IPS-20b (cell line): ENCODE measurements around the gene CNNM1.

ENCODE experiments used
- H3K27ac ChIP-seq: one replicate; pipeline ENCODE4 v1.5.1; 2013; ENCODE audit warnings: low read length
- H3K27me3 ChIP-seq: 2 replicates; pipeline ENCODE4 v1.6.1; 2013; ENCODE audit warnings: mild to moderate bottlenecking, low read length, inconsistent platforms; ENCODE audit not compliant: insufficient read depth
- H3K36me3 ChIP-seq: 2 replicates; pipeline ENCODE4 v1.6.1; 2013; ENCODE audit warnings: low read depth, mild to moderate bottlenecking, inconsistent platforms, low read length, moderate library complexity; ENCODE audit not compliant: insufficient read depth
- H3K4me1 ChIP-seq: 2 replicates; pipeline ENCODE4 v1.6.1; 2013; ENCODE audit warnings: mild to moderate bottlenecking, control low read depth, inconsistent platforms, low read length, moderate library complexity; ENCODE audit not compliant: insufficient read depth
- H3K4me3 ChIP-seq: 2 replicates; pipeline ENCODE4 v1.5.1; 2013; ENCODE audit warnings: mild to moderate bottlenecking, low read length, inconsistent platforms
- H3K9ac ChIP-seq: 2 replicates; pipeline ENCODE4 v1.6.1; 2013; ENCODE audit warnings: low read depth, mild to moderate bottlenecking, inconsistent platforms, low read length, moderate library complexity
- H3K9me3 ChIP-seq: 2 replicates; pipeline ENCODE4 v1.6.1; 2013; ENCODE audit warnings: mild to moderate bottlenecking, low read depth, low read length, inconsistent platforms; ENCODE audit not compliant: insufficient read depth

CNNM1 gene

DNA sequence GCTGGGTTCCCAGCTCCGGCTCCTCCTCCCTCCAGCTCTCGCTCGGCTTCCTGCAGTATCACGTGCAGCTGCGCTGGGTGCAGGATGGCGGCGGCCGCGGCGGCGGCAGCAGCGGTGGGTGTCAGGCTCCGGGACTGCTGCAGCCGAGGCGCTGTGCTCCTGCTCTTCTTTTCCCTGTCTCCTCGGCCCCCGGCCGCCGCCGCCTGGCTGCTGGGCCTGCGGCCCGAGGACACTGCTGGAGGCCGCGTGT lies at the start of gene CNNM1:
TSS of gene CNNM1 (plus strand) at position 53 of the 250 bp plus-strand sequence. CDS start at position 85, 32 bp downstream.
- H3K4me3 ChIP-seq = peak within 1 kb of the TSS; percentile 64
- no peak within 1 kb of the TSS for H3K27ac ChIP-seq
- H3K27me3 ChIP-seq = peaks cover 56% of the 10 kb centered on the region
- no peak within 1 kb of the TSS for H3K9ac ChIP-seq
- H3K9me3 ChIP-seq = no peaks in the 10 kb centered on the region
- no peaks in the 10 kb centered on the region for H3K4me1 ChIP-seq
- no peaks in the 10 kb centered on the region for H3K36me3 ChIP-seq

DNA sequence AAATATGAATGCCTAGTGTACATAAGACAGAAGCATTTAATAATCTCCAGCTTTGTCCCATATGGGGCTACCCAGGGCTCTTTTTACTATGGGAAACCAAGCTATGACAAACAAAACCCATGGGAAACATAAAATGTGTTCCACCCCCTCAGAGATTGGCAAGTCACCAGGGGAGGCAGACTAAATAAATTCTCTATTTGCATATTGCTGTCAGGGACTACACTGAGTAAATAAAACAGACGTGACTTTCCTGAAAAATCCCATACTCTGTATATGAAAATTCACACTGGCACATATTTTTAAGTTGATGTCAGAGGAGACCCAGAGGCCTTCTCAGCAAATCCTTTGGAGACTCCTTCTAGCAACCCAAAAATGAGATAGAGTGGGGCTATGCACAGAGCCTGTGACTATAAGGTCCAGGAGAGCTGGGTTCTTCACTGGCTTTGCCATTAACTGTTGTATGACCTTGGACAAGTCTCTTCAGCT lies 49.5 kb upstream of the CNNM1 start:
- Histone ChIP-seq H3K9me3 (peaks cover 9% of the 10 kb centered on the region), H3K4me3 (no peak overlapping the region), H3K36me3 (no peaks in the 10 kb centered on the region), H3K27ac (no peak overlapping the region), H3K9ac (no peak overlapping the region), H3K4me1 (peaks cover 3% of the 10 kb centered on the region; the same call in 1 of the 2 replicates), H3K27me3 (no peaks in the 10 kb centered on the region)

DNA sequence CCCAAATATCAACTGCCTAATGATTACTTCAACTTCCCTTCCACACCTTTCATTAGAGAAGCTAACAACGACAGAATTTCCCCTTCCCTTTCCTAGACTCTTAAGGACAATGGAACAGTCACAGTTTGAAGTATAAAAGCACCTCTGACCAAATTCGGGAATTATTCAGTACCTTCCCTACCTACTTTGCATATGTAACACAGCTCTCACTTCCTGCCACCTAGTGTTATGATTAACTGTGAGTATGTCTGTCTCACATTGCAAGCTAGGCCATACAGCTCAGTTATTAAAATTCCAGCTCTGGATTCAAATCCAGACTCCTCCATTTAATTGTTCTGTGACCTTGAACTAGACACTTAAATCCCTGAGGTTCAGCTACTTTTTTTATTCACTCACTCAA lies 48.7 kb upstream of the CNNM1 start:
- Histone ChIP-seq H3K4me3 (no peak overlapping the region), H3K4me1 (peaks cover 3% of the 10 kb centered on the region; the same call in 1 of the 2 replicates), H3K36me3 (no peaks in the 10 kb centered on the region), H3K9ac (no peak overlapping the region), H3K27ac (no peak overlapping the region), H3K27me3 (no peaks in the 10 kb centered on the region), H3K9me3 (peaks cover 9% of the 10 kb centered on the region)

DNA sequence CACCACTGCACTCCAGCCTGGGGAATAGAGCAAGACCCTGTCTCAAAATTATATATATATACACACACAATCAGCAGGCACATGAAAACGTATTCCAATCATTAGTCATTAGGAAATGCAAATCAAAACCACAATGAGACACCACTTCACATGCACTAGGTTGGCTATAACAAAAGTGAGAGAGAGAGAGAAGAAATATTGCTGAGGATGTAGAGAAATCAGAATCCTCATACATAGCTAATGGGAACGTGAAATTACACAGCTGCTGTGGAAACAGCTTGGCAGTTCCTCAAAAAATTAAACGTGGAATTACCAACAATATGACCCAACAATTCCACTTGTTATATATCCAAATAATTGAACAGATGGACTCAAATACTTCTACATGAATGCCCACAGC lies 43.3 kb upstream of the CNNM1 start:
- H3K36me3 ChIP-seq = no peaks in the 10 kb centered on the region
- H3K4me3 ChIP-seq = no peak overlapping the region
- peaks cover 9% of the 10 kb centered on the region for H3K9me3 ChIP-seq
- no peak overlapping the region for H3K27ac ChIP-seq
- no peak overlapping the region for H3K9ac ChIP-seq
- H3K4me1 ChIP-seq = no peaks in the 10 kb centered on the region
- no peaks in the 10 kb centered on the region for H3K27me3 ChIP-seq

DNA sequence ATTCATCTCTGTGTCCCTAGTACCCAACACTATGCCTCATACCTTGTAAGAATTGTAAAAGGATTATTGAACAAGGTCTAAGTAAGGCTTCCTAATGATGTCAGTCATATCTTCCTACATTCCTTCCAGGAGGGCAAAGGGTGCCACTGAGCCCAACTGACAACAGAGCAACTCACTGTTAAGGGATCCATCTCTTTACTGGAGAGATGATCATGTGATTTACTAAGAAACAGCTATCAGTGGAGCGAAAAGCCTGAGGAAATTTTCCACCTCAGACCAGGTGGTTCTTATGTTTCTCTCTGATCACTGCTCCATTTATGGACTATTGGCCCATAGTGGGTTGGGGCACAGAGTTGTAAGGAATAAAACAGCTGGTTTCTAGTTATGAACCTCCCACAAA lies 38.9 kb upstream of the CNNM1 start:
- no peaks in the 10 kb centered on the region for H3K4me1 ChIP-seq
- H3K27me3 ChIP-seq = no peaks in the 10 kb centered on the region
- no peaks in the 10 kb centered on the region for H3K36me3 ChIP-seq
- no peaks in the 10 kb centered on the region for H3K9me3 ChIP-seq
- H3K27ac ChIP-seq = no peak overlapping the region
- H3K9ac ChIP-seq = no peak overlapping the region
- no peak overlapping the region for H3K4me3 ChIP-seq

DNA sequence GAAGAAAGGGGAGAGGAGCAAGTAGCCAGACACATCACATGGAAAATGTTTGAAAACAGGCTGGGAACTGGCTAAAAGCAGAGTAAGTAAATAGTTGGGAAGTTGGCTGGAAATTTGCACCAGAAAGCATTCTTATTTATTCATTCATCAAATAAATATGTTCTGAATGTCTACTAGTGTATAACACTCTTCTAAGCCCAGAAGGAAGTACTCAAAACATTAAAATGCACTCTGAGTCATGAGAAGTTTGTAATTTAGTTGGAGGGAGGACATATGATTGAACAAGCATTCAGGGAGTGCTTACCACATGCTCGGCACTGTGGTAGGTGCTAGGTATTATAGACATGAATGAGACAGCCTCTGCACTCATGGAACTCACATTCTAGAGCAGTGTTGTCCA lies 37.0 kb upstream of the CNNM1 start:
- Histone ChIP-seq H3K9me3 (no peaks in the 10 kb centered on the region), H3K4me3 (no peak overlapping the region), H3K4me1 (no peaks in the 10 kb centered on the region), H3K27me3 (no peaks in the 10 kb centered on the region), H3K36me3 (no peaks in the 10 kb centered on the region), H3K9ac (no peak overlapping the region), H3K27ac (no peak overlapping the region)

DNA sequence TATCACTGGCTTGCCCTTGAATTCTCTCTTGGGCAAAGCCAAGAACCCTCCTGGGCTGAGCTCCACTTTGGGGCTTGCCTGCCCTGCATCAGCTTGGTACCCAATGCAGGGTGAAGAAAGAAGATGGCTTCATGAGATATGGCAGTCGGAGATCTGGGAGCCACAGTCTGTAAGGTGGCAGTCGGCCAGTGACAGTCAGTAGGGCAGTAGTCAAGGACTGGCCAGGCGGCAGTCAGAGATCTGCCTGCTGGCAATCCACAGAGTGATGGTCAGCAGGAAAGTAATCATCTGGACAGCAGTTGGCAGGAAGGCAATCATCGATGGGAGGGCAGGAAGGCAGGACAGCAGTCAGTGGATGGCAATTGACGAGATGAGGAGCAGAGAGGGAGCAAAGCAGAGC lies 32.6 kb upstream of the CNNM1 start:
- Histone ChIP-seq H3K9ac (no peak overlapping the region), H3K4me3 (no peak overlapping the region), H3K4me1 (no peaks in the 10 kb centered on the region), H3K9me3 (no peaks in the 10 kb centered on the region), H3K36me3 (no peaks in the 10 kb centered on the region), H3K27ac (no peak overlapping the region), H3K27me3 (no peaks in the 10 kb centered on the region)

GRCh38 chr10:99297033-99297432 lies 32.1 kb upstream of the CNNM1 start:
- H3K9ac ChIP-seq = no peak overlapping the region
- no peaks in the 10 kb centered on the region for H3K9me3 ChIP-seq
- H3K4me1 ChIP-seq = no peaks in the 10 kb centered on the region
- no peak overlapping the region for H3K4me3 ChIP-seq
- no peak overlapping the region for H3K27ac ChIP-seq
- H3K36me3 ChIP-seq = no peaks in the 10 kb centered on the region
- H3K27me3 ChIP-seq = no peaks in the 10 kb centered on the region

GRCh38 chr10:99303899-99304861 lies 25.0 kb upstream of the CNNM1 start:
- H3K4me3 ChIP-seq = no peak overlapping the region
- no peak overlapping the region for H3K27ac ChIP-seq
- no peaks in the 10 kb centered on the region for H3K27me3 ChIP-seq
- H3K36me3 ChIP-seq = no peaks in the 10 kb centered on the region
- peaks cover 8% of the 10 kb centered on the region; the same call in 1 of the 2 replicates for H3K9me3 ChIP-seq
- H3K9ac ChIP-seq = no peak overlapping the region
- H3K4me1 ChIP-seq = no peaks in the 10 kb centered on the region; the same call in 1 of the 2 replicates

GRCh38 chr10:99304862-99305229 lies 24.3 kb upstream of the CNNM1 start:
- H3K9me3 ChIP-seq = peaks cover 9% of the 10 kb centered on the region; the same call in 1 of the 2 replicates
- no peak overlapping the region for H3K4me3 ChIP-seq
- no peak overlapping the region for H3K27ac ChIP-seq
- H3K27me3 ChIP-seq = no peaks in the 10 kb centered on the region
- H3K9ac ChIP-seq = no peak overlapping the region
- H3K4me1 ChIP-seq = no peaks in the 10 kb centered on the region; the same call in 1 of the 2 replicates
- H3K36me3 ChIP-seq = no peaks in the 10 kb centered on the region

GRCh38 chr10:99312501-99312900 lies 16.7 kb upstream of the CNNM1 start:
- H3K36me3 ChIP-seq = no peaks in the 10 kb centered on the region
- H3K4me1 ChIP-seq = no peaks in the 10 kb centered on the region
- no peak overlapping the region for H3K4me3 ChIP-seq
- no peak overlapping the region for H3K27ac ChIP-seq
- H3K27me3 ChIP-seq = no peaks in the 10 kb centered on the region
- no peak overlapping the region for H3K9ac ChIP-seq
- H3K9me3 ChIP-seq = peaks cover 9% of the 10 kb centered on the region; the same call in 1 of the 2 replicates

DNA sequence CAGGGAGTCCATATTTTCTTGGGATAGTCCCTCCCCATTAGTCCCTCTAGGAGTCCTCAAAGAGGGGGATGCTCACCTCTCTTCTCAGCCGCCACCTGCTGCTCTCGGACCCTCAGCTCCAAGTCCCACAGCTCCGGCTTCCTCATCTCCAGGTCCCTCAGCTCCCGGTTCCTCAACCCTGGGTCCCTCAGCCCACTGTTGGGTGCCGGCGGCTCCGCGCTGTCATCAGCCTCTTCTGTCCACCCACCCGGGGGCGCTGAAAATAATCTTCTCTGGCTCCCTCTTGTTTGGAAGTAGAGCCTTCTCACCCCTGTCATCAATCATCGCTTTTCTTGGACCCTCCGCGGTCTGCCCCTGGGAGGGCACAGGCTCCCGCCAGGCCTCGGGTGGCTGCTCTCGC lies 13.3 kb upstream of the CNNM1 start:
- H3K27me3 ChIP-seq = no peaks in the 10 kb centered on the region
- H3K9ac ChIP-seq = no peak overlapping the region
- H3K36me3 ChIP-seq = no peaks in the 10 kb centered on the region
- no peaks in the 10 kb centered on the region for H3K4me1 ChIP-seq
- H3K4me3 ChIP-seq = no peak overlapping the region
- H3K9me3 ChIP-seq = no peaks in the 10 kb centered on the region
- H3K27ac ChIP-seq = no peak overlapping the region
